ENCODE measurements around the gene EPS8L3. TPM values are rescaled to one million over a fixed set of nuclear protein-coding genes. Genes with fewer than 3 reads are reported as not detected.

EPS8L3 gene
- total and polyA plus RNA-seq, 2 of the 8 experiments (the other 6 are each of a cell fraction or from before 2014, with no cell fraction given): not detected

- no peak for DNase-seq (ENCODE audit: low read depth in 1 of 2, low spot score in 2 of 2)
- POLR2A ChIA-PET (ENCODE audit: partially characterized antibody): no interaction called here
Measured at GRCh38 chr1:109765483-109765815, 1.7 kb upstream of the EPS8L3 start.

More at GRCh38 chr1:109765483-109765815, 1.7 kb upstream of the EPS8L3 start:
- Histone ChIP-seq H3K79me1 (ENCODE audit: low read depth, low read length) (no peaks in the 10 kb centered on the region), H4K5ac (ENCODE audit: insufficient read length, low read depth, low read length) (no peak overlapping the region), H3K4me3 (ENCODE audit: extremely low read depth in 1 of 4, insufficient read depth in 2 of 4, low read depth in 3 of 4, low read length in 4 of 4) (no peak overlapping the region), H2BK20ac (ENCODE audit: low read length) (no peak overlapping the region), H3K27me3 (replicated peaks in 1 of 4; ENCODE audit: control insufficient read depth in 3 of 4, extremely low read depth in 1 of 4, insufficient read depth in 3 of 4, low read length in 3 of 4) (no peaks in the 10 kb centered on the region), H3K23ac (ENCODE audit: insufficient read length) (no peak overlapping the region), H2BK5ac (ENCODE audit: low read depth, low read length) (no peak overlapping the region), H2BK12ac (ENCODE audit: low read depth, low read length) (no peak overlapping the region), H3K56ac (replicated peaks; ENCODE audit: insufficient read length, low read depth, low read length) (no peak overlapping the region), H2AFZ (ENCODE audit: low read length) (no peak overlapping the region), H4K91ac (replicated peaks; ENCODE audit: insufficient read length, low read length) (no peak overlapping the region), H3K36me3 (ENCODE audit: control insufficient read depth in 2 of 4, insufficient read depth in 4 of 4, low read length in 3 of 4) (no peaks in the 10 kb centered on the region), H3K4me2 (ENCODE audit: insufficient read depth in 1 of 2, low read depth in 2 of 2, low read length in 2 of 2) (no peak overlapping the region), H3K4ac (replicated peaks; ENCODE audit: insufficient read length, low read depth, low read length) (no peak overlapping the region), H3K27ac (ENCODE audit: low read depth, low read length) (no peak overlapping the region), H3K9ac (replicated peaks in 1 of 4; ENCODE audit: extremely low read depth in 1 of 4, low read depth in 3 of 4, low read length in 3 of 4) (no peak overlapping the region), H2BK120ac (replicated peaks; ENCODE audit: low read depth, low read length) (no peak overlapping the region), H2BK15ac (ENCODE audit: low read length) (no peak overlapping the region), H3K14ac (ENCODE audit: insufficient read length) (no peak overlapping the region), H3K79me2 (ENCODE audit: control insufficient read depth in 1 of 2, insufficient read depth in 2 of 2, low read length in 2 of 2) (no peaks in the 10 kb centered on the region), H2AK5ac (ENCODE audit: low read depth, low read length) (no peak overlapping the region), H3K9me3 (ENCODE audit: insufficient read depth in 2 of 2, low read depth in 1 of 2, low read length in 1 of 2) (no peaks in the 10 kb centered on the region), H4K20me1 (replicated peaks in 1 of 2; ENCODE audit: control insufficient read depth in 1 of 2, insufficient read depth in 2 of 2, low read length in 2 of 2) (no peaks in the 10 kb centered on the region), H3K23me2 (ENCODE audit: low read depth, low read length) (0 out of 2 replicates have a peak, but pooled peaks cover 1% of the 10 kb centered on the region), H4K8ac (ENCODE audit: extremely low read depth, insufficient read depth, low read length) (no peak overlapping the region), H3K4me1 (replicated peaks in 1 of 4; ENCODE audit: control insufficient read depth in 3 of 4, insufficient read depth in 4 of 4, low read length in 3 of 4) (no peaks in the 10 kb centered on the region; a peak in 1 of 7 replicates), H3K18ac (ENCODE audit: extremely low read depth, low read length) (no peak overlapping the region)
- no peak for FAIRE-seq
- WGBS, 2 experiments (ENCODE audit: extremely low coverage in 1 of 2, insufficient coverage in 1 of 2, insufficient read length in 1 of 2, insufficient replicate concordance in 2 of 2, low coverage in 1 of 2, low lambda C conversion rate in 2 of 2, missing lambda C conversion rate in 1 of 2): 87% methylated on average over 4 of the region's 4 CpGs; no CpG with 5 or more reads in 1 of the 2 experiments
- no peak for TF ChIP-seq SIX5 (IDR thresholded peaks at IDR 0.05; ENCODE audit: low read depth, low read length)
- TF ChIP-seq CHD1 (IDR thresholded peaks at IDR 0.05; ENCODE audit: low read depth, low read length): no peak
- TF ChIP-seq MAFK (IDR thresholded peaks at IDR 0.05; ENCODE audit: low read depth, low read length): no peak
- CTCF ChIA-PET (ENCODE audit: partially characterized antibody): interaction anchor here (1.0 to 5.1 kb wide), 7 partner anchors 10 to 233 kb away, joined by 3 to 43 read pairs (median 3); no protein-coding TSS in a partner anchor

All from H1 (cell line).